HepG2 (cell line): ENCODE results near the gene STX10. TPM values are rescaled to one million over a fixed set of nuclear protein-coding genes. Genes with fewer than 3 reads are reported as not detected.

Experiments
- HDAC1 ChIP-seq: sonication (generic); formaldehyde crosslinking; IDR thresholded peaks from 2 replicates; pipeline ENCODE4 v1.5.1; 2020; ENCODE audit warnings: mild to moderate bottlenecking, missing genetic modification reagents
- HMG20B ChIP-seq: conservative IDR thresholded peaks from 2 replicates; pipeline ENCODE4 v1.6.1; 2016; ENCODE audit warnings: missing genetic modification reagents, missing compliant biosample characterization
- MTF2 ChIP-seq: sonication (generic); formaldehyde crosslinking; IDR thresholded peaks from 2 replicates; pipeline ENCODE4 v1.5.0; 2020; ENCODE audit warnings: missing genetic modification reagents, borderline replicate concordance
- NONO ChIP-seq, 2 experiments: fragments of 450-650 bp in 1 of 2; sonication (generic) in 1 of 2; formaldehyde crosslinking in 1 of 2; IDR thresholded peaks in 1 of 2; conservative IDR thresholded peaks in 1 of 2; 2 replicates each; pipeline versions ENCODE4 v1.6.1 to v1.8.0; 2017 to 2022; ENCODE audit warnings: mild to moderate bottlenecking in 1 of 2, missing genetic modification reagents in 1 of 2, moderate library complexity in 1 of 2
- REST ChIP-seq, 2 experiments: IDR thresholded peaks; 2 replicates each; pipeline ENCODE4 v1.6.1; 2011 to 2012; ENCODE audit warnings: low read length in 2 of 2, borderline replicate concordance in 1 of 2, low read depth in 1 of 2, mild to moderate bottlenecking in 1 of 2, moderate library complexity in 1 of 2
- STAG1 ChIP-seq: sonication (generic); formaldehyde crosslinking; IDR thresholded peaks from 2 replicates; pipeline ENCODE4 v1.4.0; 2020; ENCODE audit warnings: missing genetic modification reagents
- THYN1 ChIP-seq: sonication (generic); formaldehyde crosslinking; IDR thresholded peaks from 2 replicates; pipeline ENCODE4 v1.8.1; 2023; ENCODE audit warnings: low read depth, mild to moderate bottlenecking, moderate library complexity, missing genetic modification reagents, borderline replicate concordance
- UBTF ChIP-seq: sonication (generic); formaldehyde crosslinking; IDR thresholded peaks from 2 replicates; pipeline ENCODE4 v1.4.0; 2020; ENCODE audit warnings: mild to moderate bottlenecking, missing genetic modification reagents
- ZBTB1 ChIP-seq: sonication (generic); formaldehyde crosslinking; IDR thresholded peaks from 2 replicates; pipeline ENCODE4 v1.4.0; 2020; ENCODE audit warnings: missing genetic modification reagents, borderline replicate concordance
- ZNF329 ChIP-seq: sonication (generic); formaldehyde crosslinking; IDR thresholded peaks from 2 replicates; pipeline ENCODE4 v1.9.0; 2021; ENCODE audit warnings: low read depth, mild to moderate bottlenecking, missing genetic modification reagents
- ZNF891 ChIP-seq: sonication (generic); formaldehyde crosslinking; IDR thresholded peaks from 2 replicates; pipeline ENCODE4 v1.5.0; 2020; ENCODE audit warnings: mild to moderate bottlenecking, missing genetic modification reagents
- polyA plus RNA-seq, 8 experiments: library from polyadenylated mRNA; depleted of rRNA in 3 of 8; stranded (reverse) in 7 of 8; unstranded in 1 of 8; fragments of >200 nt; fragmentation: Illumina TruSeq in 4 of 8; extraction: Trizol in 4 of 8; gene quantifications; 2 replicates each; pipeline versions ENCODE4 v1.2.1 to v1.2.3, GENCODE V29; 2011 to 2016; ENCODE audit warnings: low read depth in 4 of 8, missing spikeins in 1 of 8, mixed read lengths in 1 of 8; ENCODE audit not compliant: insufficient read depth in 1 of 8
- total RNA-seq, 5 experiments: library from RNA; depleted of rRNA; stranded (reverse); fragments of >200 nt; fragmentation: Illumina TruSeq; extraction: Trizol; gene quantifications; 2 replicates each; pipeline ENCODE4 v1.2.3, GENCODE V29; 2016; ENCODE audit warnings: low read depth in 1 of 5
- TF ChIP-seq, protein P1 (sequence below): sonication (generic); formaldehyde crosslinking; IDR thresholded peaks from 2 replicates; pipeline ENCODE4 v1.8.0; 2022; ENCODE audit warnings: low read depth, missing genetic modification reagents
- TF ChIP-seq, protein P2 (sequence below): sonication (generic); formaldehyde crosslinking; IDR thresholded peaks from 2 replicates; pipeline ENCODE4 v1.4.0; 2020; ENCODE audit warnings: missing genetic modification reagents
- TF ChIP-seq, protein P3 (sequence below): sonication (generic); formaldehyde crosslinking; IDR thresholded peaks from 2 replicates; pipeline ENCODE4 v1.5.0; 2020; ENCODE audit warnings: mild to moderate bottlenecking, missing genetic modification reagents

STX10 gene
- total and polyA plus RNA-seq, 2 of the 13 experiments (the other 11 are each of a cell fraction or from before 2014, with no cell fraction given): 47.9 to 66.4 TPM

DNA sequence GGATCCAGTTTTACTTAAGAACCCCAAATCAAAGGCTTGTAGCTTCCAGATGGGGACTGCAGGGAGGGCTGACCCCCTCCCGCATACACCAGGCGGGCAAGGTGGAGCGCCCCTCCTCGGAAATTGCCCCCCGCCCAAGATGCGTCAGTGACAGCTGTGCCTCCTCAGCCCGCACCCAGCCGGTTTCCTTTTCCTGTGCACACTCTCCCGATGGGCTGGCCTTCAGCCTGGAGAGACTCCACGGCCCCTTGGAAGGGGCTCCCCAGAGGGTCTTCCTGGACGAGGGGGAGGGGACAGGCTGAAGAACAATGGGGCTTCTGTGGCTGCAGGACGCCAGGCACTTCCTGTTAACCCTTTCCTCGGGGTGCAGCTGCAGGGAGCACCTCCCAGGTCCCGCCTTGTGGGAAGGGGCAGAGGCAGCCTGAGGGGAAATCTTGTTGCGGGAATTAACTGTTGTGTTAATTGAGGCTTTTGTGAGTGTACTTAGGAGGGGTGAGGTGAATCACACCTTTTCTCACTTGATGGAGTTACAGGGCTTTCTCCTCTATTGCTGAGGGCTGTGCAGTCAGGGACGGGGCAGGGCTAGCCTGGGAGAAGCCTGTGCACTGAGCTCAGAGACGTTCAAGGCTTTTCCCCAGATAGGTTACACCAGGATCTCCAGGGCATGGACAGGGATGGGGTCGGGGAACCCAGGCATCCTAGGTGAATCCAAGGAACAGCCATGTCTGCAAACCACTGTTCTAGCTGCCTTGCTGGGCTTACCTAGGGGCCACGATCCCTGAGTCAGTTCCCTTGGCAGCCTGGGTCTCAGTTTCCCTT, 14.4 kb upstream of the STX10 start (continued):
- TF ChIP-seq UBTF (CRISPR knock-in tag): peak; percentile 62
- TF ChIP-seq ZBTB1 (CRISPR knock-in tag): peak; percentile 65; the same call in 1 of the 2 replicates
- TF ChIP-seq MTF2 (CRISPR knock-in tag): no peak
- peak; percentile 69; the same call in 1 of the 2 replicates for TF ChIP-seq HMG20B (CRISPR knock-in tag)
- TF ChIP-seq, protein P1, sequence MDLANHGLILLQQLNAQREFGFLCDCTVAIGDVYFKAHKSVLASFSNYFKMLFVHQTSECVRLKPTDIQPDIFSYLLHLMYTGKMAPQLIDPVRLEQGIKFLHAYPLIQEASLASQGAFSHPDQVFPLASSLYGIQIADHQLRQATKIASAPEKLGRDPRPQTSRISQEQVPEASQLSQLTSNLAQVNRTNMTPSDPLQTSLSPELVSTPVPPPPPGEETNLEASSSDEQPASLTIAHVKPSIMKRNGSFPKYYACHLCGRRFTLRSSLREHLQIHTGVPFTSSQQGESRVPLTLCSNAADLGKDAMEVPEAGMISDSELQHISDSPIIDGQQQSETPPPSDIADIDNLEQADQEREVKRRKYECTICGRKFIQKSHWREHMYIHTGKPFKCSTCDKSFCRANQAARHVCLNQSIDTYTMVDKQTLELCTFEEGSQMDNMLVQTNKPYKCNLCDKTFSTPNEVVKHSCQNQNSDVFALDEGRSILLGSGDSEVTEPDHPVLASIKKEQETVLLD: 0 out of 2 replicates have a peak, but pooled peaks have one; percentile 24
- TF ChIP-seq NONO (IDR thresholded peaks at IDR 0.05): no peak
- peak; percentile 90 for TF ChIP-seq NONO (CRISPR knock-in tag; conservative IDR thresholded peaks at IDR 0.05)
- 0 out of 2 replicates have a peak, but pooled peaks have one; percentile 6 for TF ChIP-seq ZNF329 (CRISPR knock-in tag)
- TF ChIP-seq, protein P2, sequence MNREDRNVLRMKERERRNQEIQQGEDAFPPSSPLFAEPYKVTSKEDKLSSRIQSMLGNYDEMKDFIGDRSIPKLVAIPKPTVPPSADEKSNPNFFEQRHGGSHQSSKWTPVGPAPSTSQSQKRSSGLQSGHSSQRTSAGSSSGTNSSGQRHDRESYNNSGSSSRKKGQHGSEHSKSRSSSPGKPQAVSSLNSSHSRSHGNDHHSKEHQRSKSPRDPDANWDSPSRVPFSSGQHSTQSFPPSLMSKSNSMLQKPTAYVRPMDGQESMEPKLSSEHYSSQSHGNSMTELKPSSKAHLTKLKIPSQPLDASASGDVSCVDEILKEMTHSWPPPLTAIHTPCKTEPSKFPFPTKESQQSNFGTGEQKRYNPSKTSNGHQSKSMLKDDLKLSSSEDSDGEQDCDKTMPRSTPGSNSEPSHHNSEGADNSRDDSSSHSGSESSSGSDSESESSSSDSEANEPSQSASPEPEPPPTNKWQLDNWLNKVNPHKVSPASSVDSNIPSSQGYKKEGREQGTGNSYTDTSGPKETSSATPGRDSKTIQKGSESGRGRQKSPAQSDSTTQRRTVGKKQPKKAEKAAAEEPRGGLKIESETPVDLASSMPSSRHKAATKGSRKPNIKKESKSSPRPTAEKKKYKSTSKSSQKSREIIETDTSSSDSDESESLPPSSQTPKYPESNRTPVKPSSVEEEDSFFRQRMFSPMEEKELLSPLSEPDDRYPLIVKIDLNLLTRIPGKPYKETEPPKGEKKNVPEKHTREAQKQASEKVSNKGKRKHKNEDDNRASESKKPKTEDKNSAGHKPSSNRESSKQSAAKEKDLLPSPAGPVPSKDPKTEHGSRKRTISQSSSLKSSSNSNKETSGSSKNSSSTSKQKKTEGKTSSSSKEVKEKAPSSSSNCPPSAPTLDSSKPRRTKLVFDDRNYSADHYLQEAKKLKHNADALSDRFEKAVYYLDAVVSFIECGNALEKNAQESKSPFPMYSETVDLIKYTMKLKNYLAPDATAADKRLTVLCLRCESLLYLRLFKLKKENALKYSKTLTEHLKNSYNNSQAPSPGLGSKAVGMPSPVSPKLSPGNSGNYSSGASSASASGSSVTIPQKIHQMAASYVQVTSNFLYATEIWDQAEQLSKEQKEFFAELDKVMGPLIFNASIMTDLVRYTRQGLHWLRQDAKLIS (CRISPR knock-in tag): no peak
- 0 out of 2 replicates have a peak, but pooled peaks have one; percentile 8 for TF ChIP-seq STAG1 (CRISPR knock-in tag)
- TF ChIP-seq THYN1 (CRISPR knock-in tag): no peak
- no peak; a peak in 1 of 4 replicates for TF ChIP-seq REST (IDR thresholded peaks at IDR 0.05; ENCODE audit: borderline replicate concordance in 1 of 2, low read depth in 1 of 2, low read length in 2 of 2)
- TF ChIP-seq, protein P3, sequence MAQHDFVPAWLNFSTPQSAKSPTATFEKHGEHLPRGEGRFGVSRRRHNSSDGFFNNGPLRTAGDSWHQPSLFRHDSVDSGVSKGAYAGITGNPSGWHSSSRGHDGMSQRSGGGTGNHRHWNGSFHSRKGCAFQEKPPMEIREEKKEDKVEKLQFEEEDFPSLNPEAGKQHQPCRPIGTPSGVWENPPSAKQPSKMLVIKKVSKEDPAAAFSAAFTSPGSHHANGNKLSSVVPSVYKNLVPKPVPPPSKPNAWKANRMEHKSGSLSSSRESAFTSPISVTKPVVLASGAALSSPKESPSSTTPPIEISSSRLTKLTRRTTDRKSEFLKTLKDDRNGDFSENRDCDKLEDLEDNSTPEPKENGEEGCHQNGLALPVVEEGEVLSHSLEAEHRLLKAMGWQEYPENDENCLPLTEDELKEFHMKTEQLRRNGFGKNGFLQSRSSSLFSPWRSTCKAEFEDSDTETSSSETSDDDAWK (CRISPR knock-in tag): no peak
- peak; percentile 91 for TF ChIP-seq ZNF891 (CRISPR knock-in tag)
- TF ChIP-seq HDAC1: peak; percentile 87
